ENCODE data around the gene KIAA0319L.
A peak's percentile ranks its signal among the peaks of the same experiment; 100 is the strongest.

KIAA0319L gene

DNA sequence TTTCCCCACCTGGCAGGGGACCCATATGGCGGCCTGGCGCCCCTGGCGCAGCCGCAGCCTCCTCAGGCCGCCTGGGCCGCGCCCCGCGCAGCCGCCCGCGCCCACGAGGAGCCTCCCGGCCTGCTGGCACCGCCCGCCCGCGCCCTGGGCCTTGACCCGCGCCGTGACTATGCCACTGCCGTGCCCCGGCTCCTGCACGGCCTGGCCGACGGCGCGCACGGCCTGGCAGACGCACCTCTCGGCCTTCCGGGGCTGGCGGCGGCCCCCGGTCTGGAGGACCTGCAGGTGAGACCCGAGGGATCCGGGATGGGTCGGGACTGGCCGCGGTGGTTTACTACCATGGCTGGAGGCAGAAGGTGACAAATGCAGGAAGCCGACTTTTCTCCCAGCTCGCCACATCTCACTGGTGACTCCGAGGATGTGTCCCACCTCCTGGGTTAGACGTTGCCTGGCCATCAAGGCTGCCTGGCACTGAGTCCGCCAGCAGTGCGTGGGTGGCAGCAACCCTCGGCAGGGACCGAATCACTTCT is 17.0 kb upstream of the KIAA0319L start:
- TF ChIP-seq, protein P1, sequence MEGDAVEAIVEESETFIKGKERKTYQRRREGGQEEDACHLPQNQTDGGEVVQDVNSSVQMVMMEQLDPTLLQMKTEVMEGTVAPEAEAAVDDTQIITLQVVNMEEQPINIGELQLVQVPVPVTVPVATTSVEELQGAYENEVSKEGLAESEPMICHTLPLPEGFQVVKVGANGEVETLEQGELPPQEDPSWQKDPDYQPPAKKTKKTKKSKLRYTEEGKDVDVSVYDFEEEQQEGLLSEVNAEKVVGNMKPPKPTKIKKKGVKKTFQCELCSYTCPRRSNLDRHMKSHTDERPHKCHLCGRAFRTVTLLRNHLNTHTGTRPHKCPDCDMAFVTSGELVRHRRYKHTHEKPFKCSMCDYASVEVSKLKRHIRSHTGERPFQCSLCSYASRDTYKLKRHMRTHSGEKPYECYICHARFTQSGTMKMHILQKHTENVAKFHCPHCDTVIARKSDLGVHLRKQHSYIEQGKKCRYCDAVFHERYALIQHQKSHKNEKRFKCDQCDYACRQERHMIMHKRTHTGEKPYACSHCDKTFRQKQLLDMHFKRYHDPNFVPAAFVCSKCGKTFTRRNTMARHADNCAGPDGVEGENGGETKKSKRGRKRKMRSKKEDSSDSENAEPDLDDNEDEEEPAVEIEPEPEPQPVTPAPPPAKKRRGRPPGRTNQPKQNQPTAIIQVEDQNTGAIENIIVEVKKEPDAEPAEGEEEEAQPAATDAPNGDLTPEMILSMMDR (conservative IDR thresholded peaks at IDR 0.05; ENCODE audit: low read length): no peak
- H3K4me3 ChIP-seq (ENCODE audit: low read length): no peak overlapping the region
- no peak for DNase-seq (ENCODE audit: low read depth)

DNA sequence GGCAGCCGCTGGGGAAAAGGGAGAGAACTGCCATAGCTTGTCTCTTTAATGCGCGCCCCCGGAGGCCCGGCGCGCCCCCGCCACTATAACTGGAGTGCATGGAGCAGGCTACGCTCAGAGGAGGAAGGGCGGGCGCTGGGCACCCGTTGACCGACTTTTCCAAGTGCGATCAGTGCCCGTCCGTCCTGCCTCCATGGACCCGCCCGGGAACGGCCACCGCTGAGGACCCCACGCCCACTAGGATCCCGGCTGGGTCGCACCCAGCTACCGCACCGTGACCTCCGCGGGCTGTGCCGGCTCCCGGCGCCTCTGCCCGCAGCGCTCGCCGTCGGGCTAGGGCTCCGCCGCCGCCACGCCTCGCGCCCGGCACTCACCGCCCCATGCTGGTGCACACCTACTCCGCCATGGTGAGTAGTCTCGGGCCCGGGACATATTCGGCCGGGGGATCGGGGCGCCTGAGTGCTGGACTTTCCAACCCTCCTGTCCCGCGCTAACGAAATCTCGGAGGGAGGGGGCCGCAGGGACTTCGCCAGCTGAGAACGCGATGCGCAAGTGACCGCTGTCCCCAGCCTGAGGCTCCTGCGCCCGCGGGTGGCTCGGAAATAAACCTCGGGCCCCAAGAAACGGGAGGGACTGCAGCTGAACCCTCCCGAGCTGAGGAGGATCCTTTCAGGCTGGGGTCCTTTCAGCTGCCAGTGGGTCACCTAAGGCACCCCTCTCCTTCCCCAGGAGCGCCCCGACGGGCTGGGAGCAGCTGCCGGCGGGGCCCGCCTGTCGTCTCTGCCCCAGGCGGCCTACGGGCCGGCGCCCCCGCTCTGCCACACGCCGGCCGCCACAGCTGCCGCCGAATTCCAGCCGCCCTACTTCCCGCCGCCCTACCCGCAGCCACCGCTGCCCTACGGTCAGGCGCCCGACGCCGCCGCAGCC is 16.3 kb upstream of the KIAA0319L start, which contains the start of gene TFAP2E:
TFAP2E (plus strand) TSS at position 117 of the 927 bp plus-strand sequence; CDS start at position 381, 264 bp downstream.
- TF ChIP-seq, protein P1 (conservative IDR thresholded peaks at IDR 0.05; ENCODE audit: low read length): no peak
- peak within 1 kb of the TSS; percentile 59 for H3K4me3 ChIP-seq (ENCODE audit: low read length)
- no peak for DNase-seq (ENCODE audit: low read depth)

GRCh38 chr1:35572296-35572695 is 15.1 kb upstream of the KIAA0319L start:
- no peak overlapping the region for H3K4me3 ChIP-seq (ENCODE audit: low read length)
- DNase-seq (ENCODE audit: low read depth): no peak
- TF ChIP-seq, protein P1 (conservative IDR thresholded peaks at IDR 0.05; ENCODE audit: low read length): no peak

- H3K4me3 ChIP-seq (ENCODE audit: low read length): no peak overlapping the region
- TF ChIP-seq, protein P1 (conservative IDR thresholded peaks at IDR 0.05; ENCODE audit: low read length): no peak
- no peak for DNase-seq (ENCODE audit: low read depth)
These were observed 14.1 kb upstream of the KIAA0319L start for GRCh38 chr1:35571263-35571662.

- TF ChIP-seq, protein P1 (conservative IDR thresholded peaks at IDR 0.05; ENCODE audit: low read length): no peak
- H3K4me3 ChIP-seq (ENCODE audit: low read length): no peak overlapping the region
- no peak for DNase-seq (ENCODE audit: low read depth)
These were observed 13.5 kb upstream of the KIAA0319L start for GRCh38 chr1:35570589-35571137.

GRCh38 chr1:35569936-35570335 is 12.7 kb upstream of the KIAA0319L start:
- H3K4me3 ChIP-seq (ENCODE audit: low read length): no peak overlapping the region
- DNase-seq (ENCODE audit: low read depth): no peak
- TF ChIP-seq, protein P1 (conservative IDR thresholded peaks at IDR 0.05; ENCODE audit: low read length): no peak
